Kidney epithelial cell (primary cell): ENCODE results near the gene CHST15. TPM values are rescaled to one million over a fixed set of nuclear protein-coding genes. Genes with fewer than 3 reads are reported as not detected.

Experiments used
- DNase-seq: peaks from one replicate; pipeline ENCODE4 v3.0.0-alpha.2; 2010; ENCODE audit warnings: low read depth
- H3K27me3 ChIP-seq: 2 replicates; pipeline ENCODE4 v1.6.0; 2011; ENCODE audit warnings: low read length; ENCODE audit not compliant: control insufficient read depth, insufficient read depth
- H3K36me3 ChIP-seq: 2 replicates; pipeline ENCODE4 v1.5.1; 2011; ENCODE audit warnings: low read length; ENCODE audit not compliant: control insufficient read depth, insufficient read depth
- H3K4me3 ChIP-seq: 2 replicates; pipeline ENCODE4 v1.5.1; 2011; ENCODE audit warnings: low read depth, mild to moderate bottlenecking, control low read depth, low read length
- total RNA-seq: library from RNA; depleted of rRNA; stranded (reverse); fragments of >200 nt; gene quantifications from 2 replicates; pipeline ENCODE4 v1.2.3, GENCODE V29; 2015
- TF ChIP-seq, protein P1 (sequence below): IDR thresholded peaks from 2 replicates; pipeline ENCODE4 v1.5.1; 2011; ENCODE audit warnings: mild to moderate bottlenecking, moderate library complexity, low read length, control low read depth, inconsistent platforms; ENCODE audit not compliant: insufficient read depth, poor library complexity, severe bottlenecking

The CHST15 gene
- total RNA-seq, 1 donor from 2014 or later: 18.1 TPM

DNA sequence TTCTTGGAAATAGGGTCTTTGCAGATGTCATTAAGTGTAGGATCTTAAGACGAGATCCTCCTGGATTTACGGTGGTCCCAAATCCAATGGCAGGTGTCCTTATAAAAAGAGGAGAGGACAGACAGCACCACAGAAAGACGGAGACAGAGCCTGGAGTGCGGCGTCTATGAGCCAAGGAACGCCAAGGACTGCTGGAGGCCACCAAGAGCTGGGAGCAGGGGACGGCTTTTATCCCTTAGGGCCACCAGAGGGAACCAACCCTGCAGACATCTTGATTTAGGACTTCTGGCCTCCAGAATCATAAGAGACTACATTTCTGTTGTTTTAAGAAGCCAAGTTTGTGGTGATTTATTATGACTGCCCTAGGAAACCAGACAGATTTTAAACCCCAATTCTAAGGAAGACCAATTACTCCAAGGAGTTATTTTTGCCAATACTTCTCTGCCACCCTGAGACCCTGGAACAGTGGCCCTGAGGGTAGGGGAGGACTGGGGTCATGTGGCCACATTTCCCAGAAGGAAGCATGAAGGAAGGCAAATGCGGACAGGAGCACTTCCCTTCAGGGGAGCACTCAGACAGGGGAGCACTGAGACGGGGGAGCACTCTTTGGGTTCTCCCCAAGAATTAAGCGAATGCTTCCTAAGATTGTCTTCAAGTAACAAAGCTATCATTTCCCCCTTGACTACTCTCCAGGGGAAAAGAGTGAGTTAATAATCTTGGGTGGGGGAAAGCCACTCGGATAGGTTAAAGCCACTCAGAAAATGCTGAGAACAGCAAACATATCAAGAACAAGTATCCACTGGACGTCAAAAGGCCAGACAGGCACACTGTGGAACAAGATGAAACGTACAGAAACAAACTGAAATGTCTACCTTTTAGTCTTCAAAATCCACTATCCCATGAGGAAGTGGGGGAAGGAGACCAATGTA, 67.5 kb downstream of the CHST15 start:
- H3K27me3 ChIP-seq: no peaks in the 10 kb centered on the region
- TF ChIP-seq, protein P1, sequence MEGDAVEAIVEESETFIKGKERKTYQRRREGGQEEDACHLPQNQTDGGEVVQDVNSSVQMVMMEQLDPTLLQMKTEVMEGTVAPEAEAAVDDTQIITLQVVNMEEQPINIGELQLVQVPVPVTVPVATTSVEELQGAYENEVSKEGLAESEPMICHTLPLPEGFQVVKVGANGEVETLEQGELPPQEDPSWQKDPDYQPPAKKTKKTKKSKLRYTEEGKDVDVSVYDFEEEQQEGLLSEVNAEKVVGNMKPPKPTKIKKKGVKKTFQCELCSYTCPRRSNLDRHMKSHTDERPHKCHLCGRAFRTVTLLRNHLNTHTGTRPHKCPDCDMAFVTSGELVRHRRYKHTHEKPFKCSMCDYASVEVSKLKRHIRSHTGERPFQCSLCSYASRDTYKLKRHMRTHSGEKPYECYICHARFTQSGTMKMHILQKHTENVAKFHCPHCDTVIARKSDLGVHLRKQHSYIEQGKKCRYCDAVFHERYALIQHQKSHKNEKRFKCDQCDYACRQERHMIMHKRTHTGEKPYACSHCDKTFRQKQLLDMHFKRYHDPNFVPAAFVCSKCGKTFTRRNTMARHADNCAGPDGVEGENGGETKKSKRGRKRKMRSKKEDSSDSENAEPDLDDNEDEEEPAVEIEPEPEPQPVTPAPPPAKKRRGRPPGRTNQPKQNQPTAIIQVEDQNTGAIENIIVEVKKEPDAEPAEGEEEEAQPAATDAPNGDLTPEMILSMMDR: peak; percentile 18
- no peak overlapping the region for H3K4me3 ChIP-seq
- peaks cover under 1% of the 10 kb centered on the region for H3K36me3 ChIP-seq
- DNase-seq: no peak

DNA sequence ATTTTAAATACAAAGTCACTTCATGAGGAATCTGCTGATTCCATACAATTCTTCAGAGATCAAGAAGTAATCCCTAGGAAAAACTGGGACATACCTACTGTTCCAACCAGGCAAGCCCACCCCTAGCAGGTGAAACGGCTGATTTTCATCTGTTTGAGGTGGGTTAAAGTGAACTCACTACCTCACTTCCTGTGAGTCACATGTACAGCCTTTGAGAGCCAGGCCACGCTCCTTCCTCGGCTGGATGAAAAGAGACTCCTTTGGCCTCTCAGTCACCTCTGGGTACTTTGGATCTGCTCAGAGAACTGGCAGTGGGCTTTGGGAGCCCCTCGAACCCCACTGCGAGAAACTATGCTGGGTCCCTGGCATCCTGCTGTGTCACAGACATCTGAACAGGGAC, 68.2 kb downstream of the CHST15 start:
- no peak overlapping the region for H3K4me3 ChIP-seq
- TF ChIP-seq, protein P1: no peak
- peaks cover 2% of the 10 kb centered on the region for H3K36me3 ChIP-seq
- H3K27me3 ChIP-seq: no peaks in the 10 kb centered on the region
- no peak for DNase-seq

DNA sequence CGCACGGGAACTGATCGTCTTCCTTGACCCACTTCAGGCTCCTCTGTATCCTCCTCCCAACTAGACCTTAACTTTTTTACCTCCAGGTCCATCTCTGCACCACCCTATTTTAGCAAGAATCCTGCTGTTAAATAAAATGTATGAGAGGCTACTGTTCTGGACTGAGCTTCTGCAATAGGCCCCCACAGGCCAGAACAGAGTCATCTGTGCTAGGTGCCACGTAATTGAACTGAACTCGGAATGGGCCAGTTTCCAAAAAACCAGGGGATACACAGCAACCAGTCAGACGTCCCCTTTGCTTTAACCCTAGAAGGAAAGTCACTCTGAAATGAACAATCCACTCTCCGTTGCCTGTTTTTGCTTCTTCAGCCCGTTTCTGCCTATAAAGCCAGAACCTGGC, 71.3 kb downstream of the CHST15 start:
- DNase-seq: no peak

DNA sequence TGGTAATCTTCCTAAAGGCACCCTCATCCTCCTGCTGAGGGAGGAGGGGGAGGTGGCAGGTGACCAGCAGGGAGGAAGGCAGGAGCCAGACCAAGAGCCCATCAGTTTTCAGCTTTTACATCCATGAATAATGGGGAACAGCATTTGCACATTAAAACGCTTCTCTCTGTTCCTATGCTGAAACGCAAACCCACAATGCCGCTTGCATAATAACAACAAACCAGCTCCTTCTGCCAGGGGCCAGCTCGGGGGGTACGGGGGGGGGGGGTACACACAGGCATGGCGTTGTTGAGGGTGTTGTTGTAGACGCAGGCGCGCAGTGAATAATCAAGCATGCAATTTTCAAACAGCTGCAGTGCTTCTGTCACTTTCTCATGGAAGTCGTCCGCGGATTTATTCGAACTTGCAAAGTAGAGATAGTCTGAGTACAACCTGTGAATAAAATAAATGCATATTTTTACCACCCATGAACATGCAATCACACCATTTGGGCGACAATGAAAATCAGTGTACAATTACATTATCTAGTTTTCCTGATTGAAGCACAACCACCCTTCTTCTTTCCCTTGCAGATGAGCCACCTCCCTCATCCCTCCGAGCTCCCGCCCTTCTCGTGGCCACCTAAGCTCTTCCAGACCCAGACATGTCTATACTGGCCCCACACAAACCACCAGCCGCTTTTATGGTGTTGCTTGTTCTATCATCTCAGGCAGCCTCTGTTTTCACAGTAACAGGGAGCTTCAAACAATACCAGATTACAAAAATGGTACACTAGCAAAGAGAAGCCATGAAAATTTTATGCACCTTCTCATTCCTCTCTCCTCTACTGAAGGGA, 72.2 kb downstream of the CHST15 start:
- peaks cover 2% of the 10 kb centered on the region for H3K36me3 ChIP-seq
- no peak for DNase-seq

More for the DNA sequence above, 71.3 kb downstream of the CHST15 start:
- no peak overlapping the region for H3K4me3 ChIP-seq
- peaks cover 2% of the 10 kb centered on the region for H3K36me3 ChIP-seq
- H3K27me3 ChIP-seq: no peaks in the 10 kb centered on the region
- TF ChIP-seq, protein P1: no peak

DNA sequence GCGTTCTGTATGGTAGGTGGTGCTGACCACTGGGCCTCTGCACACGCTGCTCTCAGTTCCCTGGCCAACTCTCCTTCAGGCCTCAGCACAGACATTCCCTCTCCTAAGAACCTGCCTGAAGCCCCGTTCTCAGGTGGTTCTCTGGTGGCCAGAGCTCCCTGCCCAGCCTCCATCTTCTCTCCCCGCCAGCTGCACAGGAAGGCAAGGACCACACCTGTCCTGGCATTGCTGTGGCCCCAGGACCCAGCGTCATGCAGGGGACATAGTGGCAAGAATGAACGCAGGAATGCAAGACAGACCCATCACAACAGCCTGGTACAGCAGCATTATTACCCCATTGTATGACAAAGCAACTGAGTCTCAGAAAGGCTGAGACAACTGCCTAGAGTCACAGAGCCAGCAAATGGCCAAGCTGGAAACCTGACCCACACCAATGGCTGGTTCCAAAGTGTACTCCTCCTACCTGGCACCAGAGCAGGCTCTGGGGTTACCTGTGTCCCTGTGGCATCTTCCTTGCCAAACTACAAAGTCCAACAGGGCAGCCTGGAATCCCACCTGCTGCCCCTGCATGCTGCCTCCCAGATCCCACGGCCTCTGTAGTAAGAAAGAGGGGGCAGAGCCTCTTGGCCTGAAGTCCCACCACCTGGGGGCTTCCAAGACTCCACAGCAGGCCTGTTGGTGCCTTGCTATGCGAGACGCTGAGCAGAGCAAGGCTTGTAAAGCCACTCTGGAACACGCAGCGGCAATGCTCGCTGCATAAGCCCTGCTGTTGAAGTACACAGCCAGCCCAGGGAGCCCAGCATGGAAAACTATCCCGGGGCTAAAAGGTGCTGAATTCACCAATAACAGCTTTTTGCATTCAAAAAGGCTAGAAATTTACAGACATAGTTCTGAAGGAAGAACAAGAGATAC, 73.3 kb downstream of the CHST15 start:
- Histone ChIP-seq H3K4me3 (no peak overlapping the region), H3K27me3 (no peaks in the 10 kb centered on the region), H3K36me3 (peaks cover 2% of the 10 kb centered on the region)
- TF ChIP-seq, protein P1: no peak
- no peak for DNase-seq

More for the DNA sequence above, 72.2 kb downstream of the CHST15 start:
- Histone ChIP-seq H3K4me3 (no peak overlapping the region), H3K27me3 (no peaks in the 10 kb centered on the region)
- TF ChIP-seq, protein P1: no peak
